H9 (cell line): ENCODE measurements around the gene UBASH3A. TPM values are rescaled to one million over a fixed set of nuclear protein-coding genes. Genes with fewer than 3 reads are reported as not detected.

ENCODE experiments used
- DNase-seq: peaks from one replicate; pipeline ENCODE4 v3.0.0-alpha.2; 2017
- H2AFZ ChIP-seq: one replicate; pipeline ENCODE4 v1.6.1; 2013; ENCODE audit warnings: mild to moderate bottlenecking, low read length, control low read depth, moderate library complexity
- H2AK5ac ChIP-seq: 2 replicates; pipeline ENCODE4 v1.6.1; 2013; ENCODE audit warnings: low read length, control low read depth, mixed read lengths; ENCODE audit not compliant: insufficient read length
- H2BK120ac ChIP-seq: one replicate; pipeline ENCODE4 v1.6.1; 2013; ENCODE audit warnings: low read depth, mild to moderate bottlenecking, low read length, control low read depth, inconsistent platforms; ENCODE audit not compliant: poor library complexity, severe bottlenecking
- H2BK12ac ChIP-seq: 2 replicates; pipeline ENCODE4 v1.6.1; 2013; ENCODE audit warnings: low read length, control low read depth, mixed read lengths, low read depth; ENCODE audit not compliant: insufficient read length
- H2BK15ac ChIP-seq: 2 replicates; pipeline ENCODE4 v1.6.1; 2013; ENCODE audit warnings: low read depth, low read length, control low read depth
- H2BK20ac ChIP-seq: one replicate; pipeline ENCODE4 v1.6.1; 2013; ENCODE audit warnings: low read depth, mild to moderate bottlenecking, low read length, control low read depth, inconsistent platforms; ENCODE audit not compliant: poor library complexity, severe bottlenecking
- H2BK5ac ChIP-seq: 2 replicates; pipeline ENCODE4 v1.6.1; 2013; ENCODE audit warnings: low read length, control low read depth, mixed read lengths; ENCODE audit not compliant: insufficient read length
- H3K14ac ChIP-seq: 2 replicates; pipeline ENCODE4 v1.6.1; 2013; ENCODE audit warnings: low read length, control low read depth; ENCODE audit not compliant: insufficient read depth
- H3K18ac ChIP-seq: 2 replicates; pipeline ENCODE4 v1.6.1; 2013; ENCODE audit warnings: low read depth, mild to moderate bottlenecking, mixed read lengths, low read length, control low read depth; ENCODE audit not compliant: insufficient read length
- H3K23ac ChIP-seq: 2 replicates; pipeline ENCODE4 v1.6.1; 2013; ENCODE audit warnings: low read length, control low read depth, mixed read lengths, low read depth; ENCODE audit not compliant: insufficient read length
- H3K23me2 ChIP-seq: 2 replicates; pipeline ENCODE4 v1.6.1; 2013; ENCODE audit warnings: low read depth, mild to moderate bottlenecking, mixed read lengths, low read length, control low read depth; ENCODE audit not compliant: insufficient read length, poor library complexity, severe bottlenecking
- H3K27ac ChIP-seq: 2 replicates; pipeline ENCODE4 v1.5.1; 2013; ENCODE audit warnings: low read length, control low read depth, mixed read lengths, low read depth; ENCODE audit not compliant: insufficient read length
- H3K27me3 ChIP-seq: 2 replicates; pipeline ENCODE4 v1.6.1; 2013; ENCODE audit warnings: low read length, control low read depth, inconsistent platforms; ENCODE audit not compliant: insufficient read depth
- H3K4ac ChIP-seq: 2 replicates; pipeline ENCODE4 v1.6.1; 2013; ENCODE audit warnings: low read depth, mild to moderate bottlenecking, control low read depth, inconsistent platforms, low read length, moderate library complexity
- H3K4me1 ChIP-seq: 2 replicates; pipeline ENCODE4 v1.6.1; 2013; ENCODE audit warnings: low read length, control low read depth, inconsistent platforms; ENCODE audit not compliant: insufficient read depth
- H3K4me2 ChIP-seq: 2 replicates; pipeline ENCODE4 v1.6.1; 2013; ENCODE audit warnings: low read length, control low read depth, mixed read lengths; ENCODE audit not compliant: insufficient read length, insufficient read depth
- H3K56ac ChIP-seq: 2 replicates; pipeline ENCODE4 v1.6.1; 2013; ENCODE audit warnings: low read depth, mild to moderate bottlenecking, mixed read lengths, low read length, control low read depth; ENCODE audit not compliant: insufficient read length
- H3K79me1 ChIP-seq: 2 replicates; pipeline ENCODE4 v1.6.1; 2013; ENCODE audit warnings: low read depth, mild to moderate bottlenecking, moderate library complexity, low read length, control low read depth, inconsistent platforms; ENCODE audit not compliant: insufficient read depth, poor library complexity, severe bottlenecking
- H3K79me2 ChIP-seq: 2 replicates; pipeline ENCODE4 v1.6.1; 2013; ENCODE audit warnings: low read length, control low read depth, inconsistent platforms; ENCODE audit not compliant: insufficient read depth
- H3K9ac ChIP-seq: 2 replicates; pipeline ENCODE4 v1.6.1; 2013; ENCODE audit warnings: low read length, control low read depth, mixed read lengths; ENCODE audit not compliant: insufficient read length; ENCODE audit errors: extremely low read depth
- H3K9me3 ChIP-seq: one replicate; pipeline ENCODE4 v1.6.1; 2013; ENCODE audit warnings: low read depth, low read length, inconsistent platforms; ENCODE audit not compliant: control insufficient read depth
- H3T11ph ChIP-seq: one replicate; pipeline ENCODE4 v1.6.1; 2013; ENCODE audit warnings: mild to moderate bottlenecking, low read length, control low read depth, inconsistent platforms
- H4K20me1 ChIP-seq: one replicate; pipeline ENCODE4 v1.6.1; 2013; ENCODE audit not compliant: control insufficient read depth, insufficient read length, insufficient read depth
- H4K5ac ChIP-seq: 2 replicates; pipeline ENCODE4 v1.6.1; 2013; ENCODE audit warnings: low read depth, mild to moderate bottlenecking, mixed read lengths, low read length, control low read depth; ENCODE audit not compliant: insufficient read length
- H4K8ac ChIP-seq: replicated peaks from 2 replicates; pipeline ENCODE4 v1.6.1; 2013; ENCODE audit warnings: low read length, control low read depth, mixed read lengths, low read depth; ENCODE audit not compliant: insufficient read length
- H4K91ac ChIP-seq: 2 replicates; pipeline ENCODE4 v1.6.1; 2013; ENCODE audit warnings: low read depth, mild to moderate bottlenecking, moderate library complexity, mixed read lengths, low read length, control low read depth; ENCODE audit not compliant: insufficient read length
- H3K27ac Mint-ChIP-seq, 3 experiments: 2 replicates in 2 of 3; 3 replicates in 1 of 3; pipeline ENCODE4 v1.8.0; 2020 to 2021; ENCODE audit warnings: mixed read lengths in 3 of 3, mild to moderate bottlenecking in 1 of 3, moderate library complexity in 1 of 3
- H3K27me3 Mint-ChIP-seq: 2 replicates; pipeline ENCODE4 v1.8.0; 2021; ENCODE audit warnings: low read depth, mild to moderate bottlenecking, moderate library complexity, mixed read lengths
- H3K36me3 Mint-ChIP-seq, 3 experiments: 2 replicates in 2 of 3; 3 replicates in 1 of 3; pipeline ENCODE4 v1.8.0; 2020 to 2021; ENCODE audit warnings: low read depth in 3 of 3, mixed read lengths in 3 of 3; ENCODE audit not compliant: insufficient read depth in 1 of 3
- H3K4me1 Mint-ChIP-seq, 2 experiments: 2 replicates each; pipeline ENCODE4 v1.8.0; 2020; ENCODE audit warnings: mixed read lengths in 2 of 2
- H3K4me3 Mint-ChIP-seq, 2 experiments: 2 replicates in 1 of 2; 3 replicates in 1 of 2; pipeline ENCODE4 v1.8.0; 2020 to 2021; ENCODE audit warnings: mild to moderate bottlenecking in 2 of 2, mixed read lengths in 2 of 2, moderate library complexity in 1 of 2
- H3K9me3 Mint-ChIP-seq, 2 experiments: 2 replicates in 1 of 2; 3 replicates in 1 of 2; pipeline ENCODE4 v1.8.0; 2020; ENCODE audit warnings: mild to moderate bottlenecking in 2 of 2, mixed read lengths in 2 of 2, moderate library complexity in 1 of 2
- CTCF ChIP-seq: fragments of 200-600 bp; sonication (generic); conservative IDR thresholded peaks from 3 replicates; pipeline ENCODE4 v1.8.0; 2021; ENCODE audit warnings: antibody characterized with exemption, mild to moderate bottlenecking
- WGBS: extraction: QIAGEN DNeasy Blood & Tissue Kit; methylation state at CpG from one replicate; pipeline ENCODE4 v1.1.7; 2013; ENCODE audit warnings: missing lambda C conversion rate, low lambda C conversion rate, mixed read lengths; ENCODE audit not compliant: insufficient read length; ENCODE audit errors: extremely low coverage; 5-methylcytosine and 5-hydroxymethylcytosine counted together
- total RNA-seq: library from RNA; stranded (reverse); gene quantifications from 2 replicates; pipeline ENCODE4 v1.2.1, GENCODE V29; 2021

The UBASH3A gene
- total RNA-seq, 1 experiment from 2014 or later = not detected

- no peak overlapping the region for H3K27ac Mint-ChIP-seq
Observed at GRCh38 chr21:42377951-42378340, 25.8 kb upstream of the UBASH3A start.

More at GRCh38 chr21:42377951-42378340, 25.8 kb upstream of the UBASH3A start:
- H2BK5ac ChIP-seq = no peak overlapping the region
- H3K4ac ChIP-seq = no peak overlapping the region
- no peak overlapping the region for H3K14ac ChIP-seq
- H4K8ac ChIP-seq = no peak overlapping the region
- WGBS = no CpG with 5 or more reads among the region's 5 CpGs
- H4K20me1 ChIP-seq = no peaks in the 10 kb centered on the region
- H2AFZ ChIP-seq = no peak overlapping the region
- no peak overlapping the region for H3K27ac ChIP-seq
- no peaks in the 10 kb centered on the region for H3K27me3 ChIP-seq
- H2BK120ac ChIP-seq = no peak overlapping the region
- no peak overlapping the region for H4K5ac ChIP-seq
- no peaks in the 10 kb centered on the region for H3K79me1 ChIP-seq
- TF ChIP-seq CTCF = no peak
- H3K79me2 ChIP-seq = no peaks in the 10 kb centered on the region
- no peak overlapping the region for H3K56ac ChIP-seq
- no peaks in the 10 kb centered on the region for H3K9me3 ChIP-seq
- no peak overlapping the region for H2BK12ac ChIP-seq
- H2BK15ac ChIP-seq = no peak overlapping the region
- H2AK5ac ChIP-seq = no peak overlapping the region
- H4K91ac ChIP-seq = no peak overlapping the region
- H3K18ac ChIP-seq = no peak overlapping the region
- H3K4me3 Mint-ChIP-seq = no peak overlapping the region
- no peaks in the 10 kb centered on the region for H3K4me1 ChIP-seq
- H3K9me3 Mint-ChIP-seq = peaks cover 6 to 12% of the 10 kb centered on the region in 2 experiments
- no peak overlapping the region for H3K4me2 ChIP-seq
- H3K23ac ChIP-seq = no peak overlapping the region
- H3K9ac ChIP-seq = no peak overlapping the region
- peaks cover 6 to 8% of the 10 kb centered on the region in 2 experiments for H3K4me1 Mint-ChIP-seq
- no peak overlapping the region for H3T11ph ChIP-seq
- H2BK20ac ChIP-seq = no peak overlapping the region
- H3K23me2 ChIP-seq = no peaks in the 10 kb centered on the region
- no peak for DNase-seq
- peaks cover 29% of the 10 kb centered on the region for H3K27me3 Mint-ChIP-seq
- H3K36me3 Mint-ChIP-seq = peaks cover 0 to 9% (median 0%) of the 10 kb centered on the region in 3 experiments; a peak in 2 of 7 replicates
